ENCODE results near the gene TMEM126B.

DNA sequence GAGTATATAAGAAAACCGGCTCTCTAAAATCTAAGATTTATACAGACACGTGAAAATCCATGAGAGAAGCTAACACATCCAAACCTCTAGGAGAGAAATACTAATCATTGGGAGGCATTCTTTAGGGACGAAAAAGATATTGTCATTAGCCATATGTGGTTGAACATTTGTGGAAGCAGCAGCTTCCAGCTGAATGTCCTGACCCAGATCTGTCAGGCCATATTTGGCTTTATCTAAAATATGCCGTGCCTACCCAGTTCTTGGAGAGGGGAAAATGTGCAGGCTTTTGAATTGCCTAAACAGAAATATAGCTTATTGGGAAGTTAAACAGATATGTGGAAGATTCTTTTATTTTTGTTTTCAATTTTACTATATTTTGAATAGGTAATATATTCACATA lies 51.2 kb downstream of the TMEM126B start:
- TF ChIP-seq, protein P1, sequence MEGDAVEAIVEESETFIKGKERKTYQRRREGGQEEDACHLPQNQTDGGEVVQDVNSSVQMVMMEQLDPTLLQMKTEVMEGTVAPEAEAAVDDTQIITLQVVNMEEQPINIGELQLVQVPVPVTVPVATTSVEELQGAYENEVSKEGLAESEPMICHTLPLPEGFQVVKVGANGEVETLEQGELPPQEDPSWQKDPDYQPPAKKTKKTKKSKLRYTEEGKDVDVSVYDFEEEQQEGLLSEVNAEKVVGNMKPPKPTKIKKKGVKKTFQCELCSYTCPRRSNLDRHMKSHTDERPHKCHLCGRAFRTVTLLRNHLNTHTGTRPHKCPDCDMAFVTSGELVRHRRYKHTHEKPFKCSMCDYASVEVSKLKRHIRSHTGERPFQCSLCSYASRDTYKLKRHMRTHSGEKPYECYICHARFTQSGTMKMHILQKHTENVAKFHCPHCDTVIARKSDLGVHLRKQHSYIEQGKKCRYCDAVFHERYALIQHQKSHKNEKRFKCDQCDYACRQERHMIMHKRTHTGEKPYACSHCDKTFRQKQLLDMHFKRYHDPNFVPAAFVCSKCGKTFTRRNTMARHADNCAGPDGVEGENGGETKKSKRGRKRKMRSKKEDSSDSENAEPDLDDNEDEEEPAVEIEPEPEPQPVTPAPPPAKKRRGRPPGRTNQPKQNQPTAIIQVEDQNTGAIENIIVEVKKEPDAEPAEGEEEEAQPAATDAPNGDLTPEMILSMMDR (conservative IDR thresholded peaks at IDR 0.05 in 1 of 2, IDR thresholded peaks at IDR 0.05 in 1 of 2; ENCODE audit: extremely low read depth in 1 of 2, insufficient read depth in 1 of 2, low read depth in 1 of 2, low read length in 2 of 2) = no peak
- no peak for TF ChIP-seq EZH2 (IDR thresholded peaks at IDR 0.05; ENCODE audit: borderline replicate concordance, low read length)

Measured in mammary epithelial cell (primary cell).